ENCODE data around the gene SERINC3.

DNA sequence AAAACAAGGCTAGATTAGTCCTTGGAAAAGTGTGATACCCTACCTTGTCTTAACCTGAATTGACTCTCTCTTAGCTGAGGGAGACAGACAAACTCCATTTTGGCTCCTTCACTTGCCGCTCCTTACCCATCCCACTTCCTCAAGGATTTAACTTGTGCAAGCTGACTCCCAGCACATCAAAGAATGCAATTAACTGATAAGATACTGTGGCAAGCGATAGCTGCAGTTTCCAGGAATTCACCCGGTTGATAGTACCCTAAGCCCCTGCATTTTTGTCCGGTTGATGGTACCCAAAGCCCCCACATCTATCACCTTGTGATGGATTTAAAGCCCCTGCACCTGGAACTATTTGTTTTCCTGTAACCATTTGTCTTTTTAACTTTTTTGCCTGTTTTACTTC is 1.9 kb upstream of the SERINC3 start:
- TF ChIP-seq, protein P1, sequence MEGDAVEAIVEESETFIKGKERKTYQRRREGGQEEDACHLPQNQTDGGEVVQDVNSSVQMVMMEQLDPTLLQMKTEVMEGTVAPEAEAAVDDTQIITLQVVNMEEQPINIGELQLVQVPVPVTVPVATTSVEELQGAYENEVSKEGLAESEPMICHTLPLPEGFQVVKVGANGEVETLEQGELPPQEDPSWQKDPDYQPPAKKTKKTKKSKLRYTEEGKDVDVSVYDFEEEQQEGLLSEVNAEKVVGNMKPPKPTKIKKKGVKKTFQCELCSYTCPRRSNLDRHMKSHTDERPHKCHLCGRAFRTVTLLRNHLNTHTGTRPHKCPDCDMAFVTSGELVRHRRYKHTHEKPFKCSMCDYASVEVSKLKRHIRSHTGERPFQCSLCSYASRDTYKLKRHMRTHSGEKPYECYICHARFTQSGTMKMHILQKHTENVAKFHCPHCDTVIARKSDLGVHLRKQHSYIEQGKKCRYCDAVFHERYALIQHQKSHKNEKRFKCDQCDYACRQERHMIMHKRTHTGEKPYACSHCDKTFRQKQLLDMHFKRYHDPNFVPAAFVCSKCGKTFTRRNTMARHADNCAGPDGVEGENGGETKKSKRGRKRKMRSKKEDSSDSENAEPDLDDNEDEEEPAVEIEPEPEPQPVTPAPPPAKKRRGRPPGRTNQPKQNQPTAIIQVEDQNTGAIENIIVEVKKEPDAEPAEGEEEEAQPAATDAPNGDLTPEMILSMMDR (IDR thresholded peaks at IDR 0.05; ENCODE audit: insufficient read depth, low read length), result no peak
- TF ChIP-seq POLR2AphosphoS5 (IDR thresholded peaks at IDR 0.05; ENCODE audit: low read depth), result no peak
- TF ChIP-seq, protein P2, sequence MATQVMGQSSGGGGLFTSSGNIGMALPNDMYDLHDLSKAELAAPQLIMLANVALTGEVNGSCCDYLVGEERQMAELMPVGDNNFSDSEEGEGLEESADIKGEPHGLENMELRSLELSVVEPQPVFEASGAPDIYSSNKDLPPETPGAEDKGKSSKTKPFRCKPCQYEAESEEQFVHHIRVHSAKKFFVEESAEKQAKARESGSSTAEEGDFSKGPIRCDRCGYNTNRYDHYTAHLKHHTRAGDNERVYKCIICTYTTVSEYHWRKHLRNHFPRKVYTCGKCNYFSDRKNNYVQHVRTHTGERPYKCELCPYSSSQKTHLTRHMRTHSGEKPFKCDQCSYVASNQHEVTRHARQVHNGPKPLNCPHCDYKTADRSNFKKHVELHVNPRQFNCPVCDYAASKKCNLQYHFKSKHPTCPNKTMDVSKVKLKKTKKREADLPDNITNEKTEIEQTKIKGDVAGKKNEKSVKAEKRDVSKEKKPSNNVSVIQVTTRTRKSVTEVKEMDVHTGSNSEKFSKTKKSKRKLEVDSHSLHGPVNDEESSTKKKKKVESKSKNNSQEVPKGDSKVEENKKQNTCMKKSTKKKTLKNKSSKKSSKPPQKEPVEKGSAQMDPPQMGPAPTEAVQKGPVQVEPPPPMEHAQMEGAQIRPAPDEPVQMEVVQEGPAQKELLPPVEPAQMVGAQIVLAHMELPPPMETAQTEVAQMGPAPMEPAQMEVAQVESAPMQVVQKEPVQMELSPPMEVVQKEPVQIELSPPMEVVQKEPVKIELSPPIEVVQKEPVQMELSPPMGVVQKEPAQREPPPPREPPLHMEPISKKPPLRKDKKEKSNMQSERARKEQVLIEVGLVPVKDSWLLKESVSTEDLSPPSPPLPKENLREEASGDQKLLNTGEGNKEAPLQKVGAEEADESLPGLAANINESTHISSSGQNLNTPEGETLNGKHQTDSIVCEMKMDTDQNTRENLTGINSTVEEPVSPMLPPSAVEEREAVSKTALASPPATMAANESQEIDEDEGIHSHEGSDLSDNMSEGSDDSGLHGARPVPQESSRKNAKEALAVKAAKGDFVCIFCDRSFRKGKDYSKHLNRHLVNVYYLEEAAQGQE (IDR thresholded peaks at IDR 0.05; ENCODE audit: insufficient replicate concordance, low read depth), result no peak
